GM12878 (cell line): Measurements from ENCODE around the gene ISG15. TPM values are rescaled to one million over a fixed set of nuclear protein-coding genes. Genes with fewer than 3 reads are reported as not detected.
A peak's percentile ranks its signal among the peaks of the same experiment; 100 is the strongest.

Experiments
- ATAC-seq: fragments of 200-7000 bp; cut with Tn5 transposase; 3 replicates; pipeline ENCODE4 v1.9.1; 2020; ENCODE audit warnings: mild to moderate bottlenecking, moderate library complexity
- BruUV-seq: library from RNA; stranded (reverse); fragments of 400-500 nt; replicated peaks from 2 replicates; lab custom pipeline; 2021; lab: Mats Ljungman, UMichigan
- CTCF ChIA-PET: fragments of 300-600 bp; sonication (Branson Sonifier 250); formaldehyde crosslinking; extraction: SDS; loops from one replicate; lab custom pipeline; 2021; ENCODE audit warnings: inconsistent platforms; lab: Yijun Ruan, JAX
- POLR2A ChIA-PET: fragments of 350-600 bp; formaldehyde crosslinking; extraction: SDS; loops from one replicate; lab custom pipeline; 2021; ENCODE audit warnings: inconsistent platforms; lab: Charles Lee
- RAD21 ChIA-PET: fragments of 300-600 bp; sonication (Branson Sonifier 250); formaldehyde crosslinking; loops from one replicate; lab custom pipeline; 2023; ENCODE audit warnings: antibody characterized with exemption; ENCODE audit not compliant: unreplicated experiment; lab: Charles Lee
- SMC1A ChIA-PET: fragments of 300-600 bp; sonication (Branson Sonifier 250); formaldehyde crosslinking; loops from one replicate; lab custom pipeline; 2023; ENCODE audit not compliant: unreplicated experiment, uncharacterized antibody; lab: Charles Lee
- DNase-seq: peaks from one replicate; pipeline ENCODE4 v3.0.0-alpha.2; 2011; ENCODE audit warnings: low read depth, low spot score
- FAIRE-seq: peaks from 3 replicates; lab custom pipeline; 2011; peaks lifted over from hg19 to GRCh38; lab: Jason Lieb, UNC
- H2AFZ ChIP-seq: 2 replicates; pipeline ENCODE4 v1.6.0; 2011; ENCODE audit warnings: low read depth, low read length, control low read depth; ENCODE audit not compliant: control insufficient read depth
- H3K27ac ChIP-seq: 2 replicates; pipeline ENCODE4 v1.5.1; 2011; ENCODE audit warnings: control low read depth; ENCODE audit not compliant: control insufficient read depth, insufficient read depth
- H3K27me3 ChIP-seq, 2 experiments: replicated peaks in 1 of 2; 2 replicates each; pipeline versions ENCODE4 v1.6.0 to v1.6.1; 2011; ENCODE audit warnings: low read length in 1 of 2; ENCODE audit not compliant: control insufficient read depth in 2 of 2, insufficient read depth in 2 of 2
- H3K36me3 ChIP-seq, 2 experiments: 2 replicates each; pipeline ENCODE4 v1.5.1; 2011; ENCODE audit warnings: low read length in 1 of 2; ENCODE audit not compliant: control insufficient read depth in 2 of 2, insufficient read depth in 2 of 2
- H3K4me1 ChIP-seq: 2 replicates; pipeline ENCODE4 v1.6.1; 2011; ENCODE audit warnings: mild to moderate bottlenecking, low read length, moderate library complexity, mixed read lengths; ENCODE audit not compliant: control insufficient read depth, insufficient read depth
- H3K4me2 ChIP-seq: 2 replicates; pipeline ENCODE4 v1.6.0; 2011; ENCODE audit warnings: control low read depth; ENCODE audit not compliant: control insufficient read depth, insufficient read depth
- H3K4me3 ChIP-seq: fragments of 200-600 bp; sonication (generic); 2 replicates; pipeline ENCODE4 v1.5.1; 2016
- H3K79me2 ChIP-seq: 2 replicates; pipeline ENCODE4 v1.6.0; 2011; ENCODE audit warnings: low read length; ENCODE audit not compliant: control insufficient read depth, insufficient read depth
- H3K9ac ChIP-seq: 2 replicates; pipeline ENCODE4 v1.8.0; 2011; ENCODE audit warnings: low read length, control low read depth, mixed read lengths; ENCODE audit not compliant: control insufficient read depth, insufficient read depth
- H3K9me3 ChIP-seq: replicated peaks from 3 replicates; pipeline ENCODE4 v1.5.1; 2011; ENCODE audit warnings: mild to moderate bottlenecking, low read length; ENCODE audit not compliant: control insufficient read depth, insufficient read depth
- H4K20me1 ChIP-seq: 2 replicates; pipeline ENCODE4 v1.6.0; 2011; ENCODE audit not compliant: control insufficient read depth, insufficient read depth
- EZH2 ChIP-seq: IDR thresholded peaks from 2 replicates; pipeline ENCODE4 v1.6.1; 2012; ENCODE audit warnings: low read depth, mild to moderate bottlenecking, control low read depth, inconsistent platforms, low read length, borderline replicate concordance; ENCODE audit not compliant: control insufficient read depth
- IRF4 ChIP-seq: IDR thresholded peaks from 2 replicates; pipeline ENCODE4 v1.6.1; 2011; ENCODE audit warnings: low read depth, low read length
- KAT2A ChIP-seq: conservative IDR thresholded peaks from 2 replicates; pipeline ENCODE4 v1.6.1; 2011; ENCODE audit warnings: low read depth, low read length; ENCODE audit not compliant: control insufficient read depth
- NFIC ChIP-seq: IDR thresholded peaks from 2 replicates; pipeline ENCODE4 v1.6.1; 2012; ENCODE audit warnings: low read depth, mild to moderate bottlenecking, inconsistent platforms, low read length, moderate library complexity
- NFYA ChIP-seq: IDR thresholded peaks from 2 replicates; pipeline ENCODE4 v1.6.1; 2011; ENCODE audit warnings: low read depth, mild to moderate bottlenecking, low read length, improper control_type of control experiment, borderline replicate concordance
- SP1 ChIP-seq: IDR thresholded peaks from one replicate; pipeline ENCODE4 v1.6.1; 2011; ENCODE audit warnings: low read depth, low read length
- WRNIP1 ChIP-seq: IDR thresholded peaks from 2 replicates; pipeline ENCODE4 v1.6.1; 2011; ENCODE audit warnings: low read depth, low read length, improper control_type of control experiment, borderline replicate concordance
- ZBTB33 ChIP-seq: fragments of 450-650 bp; IDR thresholded peaks from 2 replicates; pipeline ENCODE4 v1.6.1; 2017; ENCODE audit warnings: mild to moderate bottlenecking
- ZNF687 ChIP-seq: fragments of 450-650 bp; IDR thresholded peaks from 2 replicates; pipeline ENCODE4 v1.6.1; 2017; ENCODE audit warnings: mild to moderate bottlenecking, moderate library complexity
- WGBS: methylation state at CpG from one replicate; pipeline ENCODE4 v1.1.6; 2016; ENCODE audit warnings: low lambda C conversion rate; ENCODE audit not compliant: insufficient replicate concordance, insufficient coverage; ENCODE audit errors: missing lambda C conversion rate; 5-methylcytosine and 5-hydroxymethylcytosine counted together
- in situ Hi-C: fragments of 300-500 bp; cut with MboI; formaldehyde crosslinking; loops from 9 replicates; pipeline ENCODE4 v1.14.3; 2018; ENCODE audit warnings: mixed read lengths
- intact Hi-C: fragments of 100-400 bp; cut with micrococcal nuclease; formaldehyde crosslinking; loops from one replicate; pipeline ENCODE4 v1.14.2; 2022; ENCODE audit not compliant: unreplicated experiment
- polyA plus RNA-seq, 11 experiments: library from polyadenylated mRNA; depleted of rRNA in 4 of 11; unstranded in 6 of 11; stranded (reverse) in 5 of 11; fragments of >200 nt; fragmentation: Nextera tagmentation in 4 of 11; fragmentation: Illumina TruSeq in 1 of 11; extraction: Ambion mirVana in 4 of 11; extraction: Trizol in 1 of 11; gene quantifications; 1 replicate in 1 of 11; 2 replicates in 10 of 11; pipeline versions ENCODE4 v1.2.1 to v1.2.3, GENCODE V29; 2011 to 2016; ENCODE audit warnings: inconsistent platforms in 2 of 11, missing spikeins in 2 of 11, low read depth in 1 of 11
- total RNA-seq, 4 experiments: library from RNA; depleted of rRNA in 3 of 4; stranded (reverse); fragments of >200 nt in 3 of 4; fragmentation: Illumina TruSeq in 1 of 4; extraction: Trizol in 1 of 4; gene quantifications; 2 replicates each; pipeline versions ENCODE4 v1.2.1 to v1.2.3, GENCODE V29; 2013 to 2021
- TF ChIP-seq, protein P1 (sequence below): fragments of 450-650 bp; IDR thresholded peaks from 2 replicates; pipeline ENCODE4 v1.6.1; 2016; ENCODE audit warnings: mild to moderate bottlenecking, moderate library complexity, borderline replicate concordance

ISG15 gene
- total and polyA plus RNA-seq, 10 of the 15 experiments (the other 5 are each of a cell fraction or from before 2014, with no cell fraction given), result 7.8 to 384 (median 274) TPM

- WGBS, result 0% methylated on average over 5 of the region's 27 CpGs
- ChIA-PET CTCF (interaction anchor here (1.1 kb wide), 1 partner anchor 14 kb away, joined by 3 read pairs; no protein-coding TSS in a partner anchor), POLR2A (no interaction called here), RAD21 (no interaction called here), SMC1A (no interaction called here)
- ATAC-seq (no peak), DNase-seq (no peak), FAIRE-seq (no peak)
- H4K20me1 ChIP-seq, result no peaks in the 10 kb centered on the region
- H3K4me1 ChIP-seq, result peaks cover 15% of the 10 kb centered on the region
- H3K27ac ChIP-seq, result no peak overlapping the region
- in situ Hi-C loops, result no loop called here
- H3K4me2 ChIP-seq, result peak overlapping the region; percentile 42
- no peaks in the 10 kb centered on the region for H3K36me3 ChIP-seq
- H2AFZ ChIP-seq, result no peak overlapping the region
- no peak overlapping the region for H3K4me3 ChIP-seq
- peaks cover 0 to 17% of the 10 kb centered on the region in 2 experiments; a peak in 2 of 4 replicates for H3K27me3 ChIP-seq
- intact Hi-C loops, result no loop called here
- no peaks in the 10 kb centered on the region for H3K79me2 ChIP-seq
- BruUV-seq, result no TSS peak
- no peaks in the 10 kb centered on the region for H3K9me3 ChIP-seq
- H3K9ac ChIP-seq, result no peak overlapping the region; the same call in 1 of the 2 replicates
- no peak for TF ChIP-seq WRNIP1
- no peak for TF ChIP-seq ZBTB33
- no peak for TF ChIP-seq NFYA
- no peak for TF ChIP-seq NFIC
- no peak for TF ChIP-seq IRF4
- no peak for TF ChIP-seq ZNF687
- no peak for TF ChIP-seq SP1
- TF ChIP-seq, protein P1, sequence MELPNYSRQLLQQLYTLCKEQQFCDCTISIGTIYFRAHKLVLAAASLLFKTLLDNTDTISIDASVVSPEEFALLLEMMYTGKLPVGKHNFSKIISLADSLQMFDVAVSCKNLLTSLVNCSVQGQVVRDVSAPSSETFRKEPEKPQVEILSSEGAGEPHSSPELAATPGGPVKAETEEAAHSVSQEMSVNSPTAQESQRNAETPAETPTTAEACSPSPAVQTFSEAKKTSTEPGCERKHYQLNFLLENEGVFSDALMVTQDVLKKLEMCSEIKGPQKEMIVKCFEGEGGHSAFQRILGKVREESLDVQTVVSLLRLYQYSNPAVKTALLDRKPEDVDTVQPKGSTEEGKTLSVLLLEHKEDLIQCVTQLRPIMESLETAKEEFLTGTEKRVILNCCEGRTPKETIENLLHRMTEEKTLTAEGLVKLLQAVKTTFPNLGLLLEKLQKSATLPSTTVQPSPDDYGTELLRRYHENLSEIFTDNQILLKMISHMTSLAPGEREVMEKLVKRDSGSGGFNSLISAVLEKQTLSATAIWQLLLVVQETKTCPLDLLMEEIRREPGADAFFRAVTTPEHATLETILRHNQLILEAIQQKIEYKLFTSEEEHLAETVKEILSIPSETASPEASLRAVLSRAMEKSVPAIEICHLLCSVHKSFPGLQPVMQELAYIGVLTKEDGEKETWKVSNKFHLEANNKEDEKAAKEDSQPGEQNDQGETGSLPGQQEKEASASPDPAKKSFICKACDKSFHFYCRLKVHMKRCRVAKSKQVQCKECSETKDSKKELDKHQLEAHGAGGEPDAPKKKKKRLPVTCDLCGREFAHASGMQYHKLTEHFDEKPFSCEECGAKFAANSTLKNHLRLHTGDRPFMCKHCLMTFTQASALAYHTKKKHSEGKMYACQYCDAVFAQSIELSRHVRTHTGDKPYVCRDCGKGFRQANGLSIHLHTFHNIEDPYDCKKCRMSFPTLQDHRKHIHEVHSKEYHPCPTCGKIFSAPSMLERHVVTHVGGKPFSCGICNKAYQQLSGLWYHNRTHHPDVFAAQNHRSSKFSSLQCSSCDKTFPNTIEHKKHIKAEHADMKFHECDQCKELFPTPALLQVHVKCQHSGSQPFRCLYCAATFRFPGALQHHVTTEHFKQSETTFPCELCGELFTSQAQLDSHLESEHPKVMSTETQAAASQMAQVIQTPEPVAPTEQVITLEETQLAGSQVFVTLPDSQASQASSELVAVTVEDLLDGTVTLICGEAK, result no peak
- no peak for TF ChIP-seq KAT2A
- TF ChIP-seq EZH2, result no peak
Observed at GRCh38 chr1:998745-998994, 14.6 kb upstream of the ISG15 start.
